Hepatocyte (in vitro differentiated cells): ENCODE data around the gene KLHL9.

Experiments
- EZH2 ChIP-seq: fragments of 200-600 bp; sonication (generic); IDR thresholded peaks from 2 replicates; pipeline ENCODE4 v1.6.1; 2016; ENCODE audit warnings: antibody characterized with exemption, mild to moderate bottlenecking, borderline replicate concordance
- EZH2phosphoT487 ChIP-seq: fragments of 200-600 bp; sonication (generic); IDR thresholded peaks from one replicate; pipeline ENCODE4 v1.6.1; 2018; ENCODE audit warnings: antibody characterized with exemption, mild to moderate bottlenecking, low read depth, moderate library complexity; ENCODE audit not compliant: unreplicated experiment, severe bottlenecking
- TF ChIP-seq, protein P1 (sequence below): fragments of 200-600 bp; sonication (generic); IDR thresholded peaks from 2 replicates; pipeline ENCODE4 v1.5.1; 2016; ENCODE audit warnings: antibody characterized with exemption, mild to moderate bottlenecking; ENCODE audit not compliant: poor library complexity

DNA sequence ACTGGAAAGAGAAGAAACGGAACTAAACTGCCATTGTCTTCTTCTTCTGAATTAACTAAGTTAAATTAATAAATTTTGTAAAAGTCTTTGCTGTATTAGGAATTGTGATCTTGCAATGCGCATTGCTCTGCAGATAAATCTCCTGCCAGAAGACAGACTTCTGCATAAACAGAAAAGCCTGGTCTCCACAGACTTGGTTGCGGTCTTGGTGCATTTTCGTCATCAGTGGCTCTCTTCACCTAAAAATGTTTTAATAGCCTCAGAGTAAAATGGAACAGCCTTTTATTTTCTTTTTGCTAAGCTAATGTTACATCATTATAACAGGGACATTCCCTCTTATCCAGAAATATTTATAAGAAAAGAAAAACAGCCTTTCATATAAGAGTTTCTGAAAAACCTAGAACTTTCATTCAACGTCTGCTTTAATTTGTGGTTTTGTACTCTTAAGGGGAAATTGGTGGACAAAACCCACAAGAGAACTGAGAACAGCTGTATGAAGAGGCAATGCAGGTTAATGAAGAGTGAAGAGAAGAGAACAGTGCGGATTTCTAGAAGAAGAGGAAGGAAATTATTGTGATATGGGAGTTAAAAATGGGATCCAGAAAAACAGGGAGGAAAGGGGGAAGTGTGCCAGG is 40.2 kb downstream of the KLHL9 start:
- TF ChIP-seq EZH2phosphoT487, result no peak
- TF ChIP-seq, protein P1, sequence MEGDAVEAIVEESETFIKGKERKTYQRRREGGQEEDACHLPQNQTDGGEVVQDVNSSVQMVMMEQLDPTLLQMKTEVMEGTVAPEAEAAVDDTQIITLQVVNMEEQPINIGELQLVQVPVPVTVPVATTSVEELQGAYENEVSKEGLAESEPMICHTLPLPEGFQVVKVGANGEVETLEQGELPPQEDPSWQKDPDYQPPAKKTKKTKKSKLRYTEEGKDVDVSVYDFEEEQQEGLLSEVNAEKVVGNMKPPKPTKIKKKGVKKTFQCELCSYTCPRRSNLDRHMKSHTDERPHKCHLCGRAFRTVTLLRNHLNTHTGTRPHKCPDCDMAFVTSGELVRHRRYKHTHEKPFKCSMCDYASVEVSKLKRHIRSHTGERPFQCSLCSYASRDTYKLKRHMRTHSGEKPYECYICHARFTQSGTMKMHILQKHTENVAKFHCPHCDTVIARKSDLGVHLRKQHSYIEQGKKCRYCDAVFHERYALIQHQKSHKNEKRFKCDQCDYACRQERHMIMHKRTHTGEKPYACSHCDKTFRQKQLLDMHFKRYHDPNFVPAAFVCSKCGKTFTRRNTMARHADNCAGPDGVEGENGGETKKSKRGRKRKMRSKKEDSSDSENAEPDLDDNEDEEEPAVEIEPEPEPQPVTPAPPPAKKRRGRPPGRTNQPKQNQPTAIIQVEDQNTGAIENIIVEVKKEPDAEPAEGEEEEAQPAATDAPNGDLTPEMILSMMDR, result no peak
- TF ChIP-seq EZH2, result no peak
